ENCODE results near the gene RAPGEF4. TPM values are rescaled to one million over a fixed set of nuclear protein-coding genes. Genes with fewer than 3 reads are reported as not detected.

Gene RAPGEF4
- total and polyA plus RNA-seq, 9 of the 15 experiments (the other 6 are each of a cell fraction or from before 2014, with no cell fraction given) = 0.04 to 0.33 (median 0.13) TPM; not detected in 6

DNA sequence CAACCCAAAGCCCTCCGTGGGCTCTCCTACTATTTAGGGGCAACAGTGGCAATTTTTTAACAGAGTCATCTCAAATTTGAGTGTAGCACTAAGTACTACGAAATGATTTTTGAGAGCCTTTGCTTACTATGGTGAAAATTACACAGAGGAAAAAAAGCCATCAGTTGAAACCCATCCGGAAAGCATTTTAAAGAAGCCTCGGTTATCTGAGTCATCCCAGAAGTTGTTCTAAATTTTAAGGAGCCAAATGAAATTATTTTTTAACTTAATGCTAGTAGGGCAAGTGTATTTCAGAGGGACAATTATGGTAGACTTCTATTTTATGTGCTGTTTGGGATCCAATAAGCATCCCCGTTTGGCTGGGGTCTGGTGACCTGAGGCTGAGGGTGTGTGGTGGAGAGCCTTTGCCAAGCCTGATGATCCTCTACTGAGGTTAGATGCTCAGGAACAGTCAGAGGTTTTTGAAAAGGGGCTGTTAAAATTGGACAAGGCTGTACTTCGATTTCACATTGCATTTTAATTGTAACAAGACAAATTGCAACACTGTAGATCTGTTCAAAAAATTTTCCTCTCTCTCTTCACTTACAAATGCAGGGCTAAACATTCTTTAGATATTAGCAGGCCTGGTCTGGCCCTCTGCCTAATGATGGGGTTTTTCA is 47.0 kb downstream of the RAPGEF4 start (continued):
- TF ChIP-seq, protein P1, sequence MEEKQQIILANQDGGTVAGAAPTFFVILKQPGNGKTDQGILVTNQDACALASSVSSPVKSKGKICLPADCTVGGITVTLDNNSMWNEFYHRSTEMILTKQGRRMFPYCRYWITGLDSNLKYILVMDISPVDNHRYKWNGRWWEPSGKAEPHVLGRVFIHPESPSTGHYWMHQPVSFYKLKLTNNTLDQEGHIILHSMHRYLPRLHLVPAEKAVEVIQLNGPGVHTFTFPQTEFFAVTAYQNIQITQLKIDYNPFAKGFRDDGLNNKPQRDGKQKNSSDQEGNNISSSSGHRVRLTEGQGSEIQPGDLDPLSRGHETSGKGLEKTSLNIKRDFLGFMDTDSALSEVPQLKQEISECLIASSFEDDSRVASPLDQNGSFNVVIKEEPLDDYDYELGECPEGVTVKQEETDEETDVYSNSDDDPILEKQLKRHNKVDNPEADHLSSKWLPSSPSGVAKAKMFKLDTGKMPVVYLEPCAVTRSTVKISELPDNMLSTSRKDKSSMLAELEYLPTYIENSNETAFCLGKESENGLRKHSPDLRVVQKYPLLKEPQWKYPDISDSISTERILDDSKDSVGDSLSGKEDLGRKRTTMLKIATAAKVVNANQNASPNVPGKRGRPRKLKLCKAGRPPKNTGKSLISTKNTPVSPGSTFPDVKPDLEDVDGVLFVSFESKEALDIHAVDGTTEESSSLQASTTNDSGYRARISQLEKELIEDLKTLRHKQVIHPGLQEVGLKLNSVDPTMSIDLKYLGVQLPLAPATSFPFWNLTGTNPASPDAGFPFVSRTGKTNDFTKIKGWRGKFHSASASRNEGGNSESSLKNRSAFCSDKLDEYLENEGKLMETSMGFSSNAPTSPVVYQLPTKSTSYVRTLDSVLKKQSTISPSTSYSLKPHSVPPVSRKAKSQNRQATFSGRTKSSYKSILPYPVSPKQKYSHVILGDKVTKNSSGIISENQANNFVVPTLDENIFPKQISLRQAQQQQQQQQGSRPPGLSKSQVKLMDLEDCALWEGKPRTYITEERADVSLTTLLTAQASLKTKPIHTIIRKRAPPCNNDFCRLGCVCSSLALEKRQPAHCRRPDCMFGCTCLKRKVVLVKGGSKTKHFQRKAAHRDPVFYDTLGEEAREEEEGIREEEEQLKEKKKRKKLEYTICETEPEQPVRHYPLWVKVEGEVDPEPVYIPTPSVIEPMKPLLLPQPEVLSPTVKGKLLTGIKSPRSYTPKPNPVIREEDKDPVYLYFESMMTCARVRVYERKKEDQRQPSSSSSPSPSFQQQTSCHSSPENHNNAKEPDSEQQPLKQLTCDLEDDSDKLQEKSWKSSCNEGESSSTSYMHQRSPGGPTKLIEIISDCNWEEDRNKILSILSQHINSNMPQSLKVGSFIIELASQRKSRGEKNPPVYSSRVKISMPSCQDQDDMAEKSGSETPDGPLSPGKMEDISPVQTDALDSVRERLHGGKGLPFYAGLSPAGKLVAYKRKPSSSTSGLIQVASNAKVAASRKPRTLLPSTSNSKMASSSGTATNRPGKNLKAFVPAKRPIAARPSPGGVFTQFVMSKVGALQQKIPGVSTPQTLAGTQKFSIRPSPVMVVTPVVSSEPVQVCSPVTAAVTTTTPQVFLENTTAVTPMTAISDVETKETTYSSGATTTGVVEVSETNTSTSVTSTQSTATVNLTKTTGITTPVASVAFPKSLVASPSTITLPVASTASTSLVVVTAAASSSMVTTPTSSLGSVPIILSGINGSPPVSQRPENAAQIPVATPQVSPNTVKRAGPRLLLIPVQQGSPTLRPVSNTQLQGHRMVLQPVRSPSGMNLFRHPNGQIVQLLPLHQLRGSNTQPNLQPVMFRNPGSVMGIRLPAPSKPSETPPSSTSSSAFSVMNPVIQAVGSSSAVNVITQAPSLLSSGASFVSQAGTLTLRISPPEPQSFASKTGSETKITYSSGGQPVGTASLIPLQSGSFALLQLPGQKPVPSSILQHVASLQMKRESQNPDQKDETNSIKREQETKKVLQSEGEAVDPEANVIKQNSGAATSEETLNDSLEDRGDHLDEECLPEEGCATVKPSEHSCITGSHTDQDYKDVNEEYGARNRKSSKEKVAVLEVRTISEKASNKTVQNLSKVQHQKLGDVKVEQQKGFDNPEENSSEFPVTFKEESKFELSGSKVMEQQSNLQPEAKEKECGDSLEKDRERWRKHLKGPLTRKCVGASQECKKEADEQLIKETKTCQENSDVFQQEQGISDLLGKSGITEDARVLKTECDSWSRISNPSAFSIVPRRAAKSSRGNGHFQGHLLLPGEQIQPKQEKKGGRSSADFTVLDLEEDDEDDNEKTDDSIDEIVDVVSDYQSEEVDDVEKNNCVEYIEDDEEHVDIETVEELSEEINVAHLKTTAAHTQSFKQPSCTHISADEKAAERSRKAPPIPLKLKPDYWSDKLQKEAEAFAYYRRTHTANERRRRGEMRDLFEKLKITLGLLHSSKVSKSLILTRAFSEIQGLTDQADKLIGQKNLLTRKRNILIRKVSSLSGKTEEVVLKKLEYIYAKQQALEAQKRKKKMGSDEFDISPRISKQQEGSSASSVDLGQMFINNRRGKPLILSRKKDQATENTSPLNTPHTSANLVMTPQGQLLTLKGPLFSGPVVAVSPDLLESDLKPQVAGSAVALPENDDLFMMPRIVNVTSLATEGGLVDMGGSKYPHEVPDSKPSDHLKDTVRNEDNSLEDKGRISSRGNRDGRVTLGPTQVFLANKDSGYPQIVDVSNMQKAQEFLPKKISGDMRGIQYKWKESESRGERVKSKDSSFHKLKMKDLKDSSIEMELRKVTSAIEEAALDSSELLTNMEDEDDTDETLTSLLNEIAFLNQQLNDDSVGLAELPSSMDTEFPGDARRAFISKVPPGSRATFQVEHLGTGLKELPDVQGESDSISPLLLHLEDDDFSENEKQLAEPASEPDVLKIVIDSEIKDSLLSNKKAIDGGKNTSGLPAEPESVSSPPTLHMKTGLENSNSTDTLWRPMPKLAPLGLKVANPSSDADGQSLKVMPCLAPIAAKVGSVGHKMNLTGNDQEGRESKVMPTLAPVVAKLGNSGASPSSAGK (IDR thresholded peaks at IDR 0.05) = no peak
- TF ChIP-seq RCOR1 (IDR thresholded peaks at IDR 0.05; ENCODE audit: borderline replicate concordance in 1 of 2, low read depth in 2 of 2, low read length in 2 of 2) (no peak), FUS (optimal IDR thresholded peaks at IDR 0.05; ENCODE audit: low read depth, low read length) (no peak), KLF13 (tag; IDR thresholded peaks at IDR 0.05; ENCODE audit: borderline replicate concordance, low read depth) (no peak)
- TF ChIP-seq, protein P2, sequence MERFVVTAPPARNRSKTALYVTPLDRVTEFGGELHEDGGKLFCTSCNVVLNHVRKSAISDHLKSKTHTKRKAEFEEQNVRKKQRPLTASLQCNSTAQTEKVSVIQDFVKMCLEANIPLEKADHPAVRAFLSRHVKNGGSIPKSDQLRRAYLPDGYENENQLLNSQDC (CRISPR knock-in tag; IDR thresholded peaks at IDR 0.05) = no peak

Measured in K562 (cell line).